Sigmoid colon (tissue), 4 donors: ENCODE measurements around the gene C7orf33.

Experiments
- EP300 ChIP-seq, 4 donors: sonication (generic); formaldehyde crosslinking; IDR thresholded peaks; one replicate each; pipeline ENCODE4 v1.6.1; 2017; ENCODE audit warnings: antibody characterized with exemption in 4 of 4
- POLR2A ChIP-seq, 2 donors: fragments of 450-650 bp; IDR thresholded peaks; one replicate each; pipeline ENCODE4 v1.6.1; 2016; ENCODE audit warnings: antibody characterized with exemption in 2 of 2, mild to moderate bottlenecking in 2 of 2, moderate library complexity in 2 of 2
- POLR2AphosphoS5 ChIP-seq, 4 donors: sonication (generic); formaldehyde crosslinking; IDR thresholded peaks; one replicate each; pipeline ENCODE4 v1.6.1; 2017; ENCODE audit warnings: antibody characterized with exemption in 4 of 4
- TF ChIP-seq, protein P1 (sequence below), 4 experiments: fragments of 450-650 bp in 3 of 4; fragments of 200-600 bp in 1 of 4; IDR thresholded peaks; one replicate each; pipeline ENCODE4 v1.5.1; 2016 to 2019; ENCODE audit warnings: antibody characterized with exemption in 4 of 4, mild to moderate bottlenecking in 3 of 4, moderate library complexity in 2 of 4

DNA sequence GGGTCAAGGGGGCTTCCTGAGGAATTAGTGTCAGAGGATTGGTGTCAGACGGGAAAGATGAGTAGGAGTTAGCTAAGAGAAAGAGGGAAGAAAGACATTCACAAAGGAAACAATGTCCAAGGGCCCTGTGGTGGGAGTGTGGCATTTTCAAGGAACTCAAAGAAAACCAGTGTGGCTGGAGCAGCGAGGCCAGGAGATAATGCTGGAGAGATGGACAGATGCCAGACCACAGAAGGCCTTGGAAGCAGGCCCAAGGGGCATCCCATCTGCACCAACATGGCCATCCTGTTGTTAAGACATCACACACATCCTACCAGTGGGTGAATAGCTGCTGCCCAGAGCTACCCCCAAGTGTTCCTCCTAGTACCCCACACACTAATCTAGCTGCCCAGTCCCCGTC lies 72.1 kb downstream of the C7orf33 start:
- TF ChIP-seq, protein P1, sequence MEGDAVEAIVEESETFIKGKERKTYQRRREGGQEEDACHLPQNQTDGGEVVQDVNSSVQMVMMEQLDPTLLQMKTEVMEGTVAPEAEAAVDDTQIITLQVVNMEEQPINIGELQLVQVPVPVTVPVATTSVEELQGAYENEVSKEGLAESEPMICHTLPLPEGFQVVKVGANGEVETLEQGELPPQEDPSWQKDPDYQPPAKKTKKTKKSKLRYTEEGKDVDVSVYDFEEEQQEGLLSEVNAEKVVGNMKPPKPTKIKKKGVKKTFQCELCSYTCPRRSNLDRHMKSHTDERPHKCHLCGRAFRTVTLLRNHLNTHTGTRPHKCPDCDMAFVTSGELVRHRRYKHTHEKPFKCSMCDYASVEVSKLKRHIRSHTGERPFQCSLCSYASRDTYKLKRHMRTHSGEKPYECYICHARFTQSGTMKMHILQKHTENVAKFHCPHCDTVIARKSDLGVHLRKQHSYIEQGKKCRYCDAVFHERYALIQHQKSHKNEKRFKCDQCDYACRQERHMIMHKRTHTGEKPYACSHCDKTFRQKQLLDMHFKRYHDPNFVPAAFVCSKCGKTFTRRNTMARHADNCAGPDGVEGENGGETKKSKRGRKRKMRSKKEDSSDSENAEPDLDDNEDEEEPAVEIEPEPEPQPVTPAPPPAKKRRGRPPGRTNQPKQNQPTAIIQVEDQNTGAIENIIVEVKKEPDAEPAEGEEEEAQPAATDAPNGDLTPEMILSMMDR (IDR thresholded peaks at IDR 0.05), result no peak
- TF ChIP-seq POLR2A (IDR thresholded peaks at IDR 0.05) (no peak), EP300 (IDR thresholded peaks at IDR 0.05) (no peak), POLR2AphosphoS5 (IDR thresholded peaks at IDR 0.05) (no peak)
